GM18909 (cell line): Measurements from ENCODE around the gene RNF148.

Experiments used
- ATAC-seq: cut with Tn5 transposase; IDR thresholded peaks from one replicate; pipeline ENCODE4 v1.9.1; 2021; ENCODE audit warnings: mild to moderate bottlenecking; ENCODE audit not compliant: unreplicated experiment, poor library complexity

Gene RNF148, protein sequence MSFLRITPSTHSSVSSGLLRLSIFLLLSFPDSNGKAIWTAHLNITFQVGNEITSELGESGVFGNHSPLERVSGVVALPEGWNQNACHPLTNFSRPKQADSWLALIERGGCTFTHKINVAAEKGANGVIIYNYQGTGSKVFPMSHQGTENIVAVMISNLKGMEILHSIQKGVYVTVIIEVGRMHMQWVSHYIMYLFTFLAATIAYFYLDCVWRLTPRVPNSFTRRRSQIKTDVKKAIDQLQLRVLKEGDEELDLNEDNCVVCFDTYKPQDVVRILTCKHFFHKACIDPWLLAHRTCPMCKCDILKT

DNA sequence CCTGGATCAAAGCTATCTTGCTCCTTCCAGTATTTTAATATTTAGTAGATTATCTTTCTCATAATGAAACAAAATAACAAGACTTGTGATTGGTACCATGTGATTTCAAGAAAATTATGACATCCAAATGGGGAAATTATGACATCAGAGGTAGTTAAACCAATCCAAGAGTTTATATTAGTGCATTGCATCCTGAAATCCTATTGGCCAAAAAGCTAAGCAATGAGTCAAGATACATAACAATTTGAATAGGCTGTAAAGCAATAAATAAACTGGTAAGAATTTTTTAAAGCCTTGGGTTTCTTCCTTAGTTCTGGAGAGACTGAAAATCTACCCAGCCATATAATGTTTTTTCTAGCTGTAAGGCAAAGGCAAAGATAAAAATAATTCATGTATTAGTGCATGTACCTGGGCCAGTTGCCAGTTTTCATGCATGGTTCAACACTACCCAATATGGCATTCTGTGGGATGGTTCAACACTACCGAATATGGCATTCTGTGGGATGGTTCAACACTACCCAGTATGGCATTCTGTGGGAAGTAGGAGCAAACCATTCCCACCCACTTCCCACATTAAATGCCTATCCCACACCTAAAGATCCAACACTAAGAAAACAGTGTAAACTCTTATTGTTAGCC is at the start of gene RNF148:
Gene RNF148 (minus strand): TSS at position 51 of the 639 bp plus-strand sequence. CDS start 172 bp downstream, outside the sequence.
- ATAC-seq = no peak

DNA sequence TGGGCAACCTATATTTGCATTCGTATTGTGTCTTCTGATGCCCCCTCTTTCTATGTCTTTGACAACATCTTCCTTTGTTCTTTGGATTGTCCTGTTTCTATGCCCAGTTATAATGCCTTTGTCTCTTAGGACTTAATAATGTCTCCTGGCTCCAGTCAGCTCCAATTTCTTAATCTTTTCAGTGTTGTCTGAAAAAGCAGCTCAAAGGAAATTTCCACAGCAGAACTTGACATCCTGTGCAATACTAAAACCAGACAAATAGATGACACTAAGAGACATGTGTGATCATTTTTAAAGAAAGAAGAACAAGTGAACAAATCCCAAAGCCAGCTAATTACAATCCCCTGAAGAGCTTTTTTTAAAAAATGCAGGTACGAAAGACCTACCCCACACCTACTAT is 47.7 kb upstream of the RNF148 start:
- no peak for ATAC-seq

DNA sequence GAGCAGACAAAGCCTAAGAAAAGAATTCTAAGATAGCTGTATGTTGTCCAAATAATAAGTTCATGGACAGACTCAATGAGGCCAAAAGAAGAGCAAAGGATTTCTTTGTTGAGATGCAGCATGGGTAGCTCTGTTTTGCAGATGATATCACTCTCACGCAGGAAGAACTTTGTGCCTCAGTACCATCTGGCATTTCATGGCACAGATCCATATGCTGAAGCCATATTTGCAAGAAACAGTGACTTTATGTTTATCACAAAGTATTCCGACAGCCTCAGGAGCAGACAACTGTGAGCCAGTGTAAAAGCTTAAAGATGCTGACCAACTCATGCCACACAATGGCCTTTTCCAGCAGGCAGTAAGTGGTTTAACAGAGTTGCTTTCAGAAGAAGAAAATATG is 45.5 kb upstream of the RNF148 start:
- ATAC-seq = no peak

DNA sequence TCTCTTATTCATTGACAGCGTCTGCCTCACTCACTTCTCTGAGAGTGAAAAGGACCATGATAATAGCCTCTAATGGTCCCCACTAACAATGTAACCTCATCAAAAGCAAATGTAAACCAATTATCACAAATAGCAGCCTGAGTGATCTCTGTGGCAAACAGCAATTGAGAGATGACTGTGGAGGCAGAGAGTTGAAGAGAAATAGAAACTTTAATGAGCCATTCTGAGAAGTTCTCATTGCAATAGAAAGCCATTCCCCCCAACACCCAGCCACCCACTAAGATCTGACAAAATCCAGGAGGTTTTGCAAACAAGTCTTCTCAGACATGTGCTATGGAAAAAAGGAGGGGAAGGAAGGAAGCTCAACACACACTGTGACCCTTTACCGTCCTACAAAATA is 44.2 kb upstream of the RNF148 start:
- ATAC-seq = no peak

DNA sequence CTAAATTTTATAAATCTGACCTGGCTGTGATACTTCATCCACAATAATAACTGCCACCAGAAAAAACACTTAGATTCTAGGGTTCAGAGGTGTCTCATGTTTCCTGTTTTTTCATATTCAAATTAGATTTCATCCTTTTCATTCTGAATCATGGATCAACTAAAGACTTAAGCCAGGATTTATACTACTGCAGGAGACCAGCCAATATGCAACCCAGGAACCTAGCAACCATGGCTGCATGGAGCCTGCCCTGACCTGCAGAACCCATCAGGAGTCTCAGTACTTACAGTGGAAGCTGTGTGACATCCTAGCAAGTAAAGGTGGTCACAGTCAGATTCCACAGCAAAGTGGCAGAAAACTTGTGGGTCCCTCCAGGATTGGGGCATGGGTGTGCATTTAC is 40.5 kb upstream of the RNF148 start:
- no peak for ATAC-seq

DNA sequence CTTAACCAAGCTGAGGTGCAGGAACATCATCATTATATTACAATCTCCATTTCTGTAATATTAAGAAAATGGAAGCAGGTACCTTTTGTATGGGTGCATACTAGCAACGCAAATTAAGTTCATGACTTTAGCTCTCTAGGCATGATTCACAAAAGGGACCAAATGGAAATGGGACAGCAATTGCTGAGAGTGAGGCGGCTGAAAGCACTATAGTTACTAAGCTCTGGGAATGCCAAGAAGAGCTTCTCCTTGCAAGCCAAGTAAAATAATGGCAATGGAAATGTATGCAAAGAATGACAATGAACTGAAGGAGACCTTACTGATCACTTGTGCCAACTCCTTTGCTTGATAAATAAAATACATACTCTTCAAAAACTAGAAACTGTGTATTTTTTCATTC is 36.2 kb upstream of the RNF148 start:
- no peak for ATAC-seq

DNA sequence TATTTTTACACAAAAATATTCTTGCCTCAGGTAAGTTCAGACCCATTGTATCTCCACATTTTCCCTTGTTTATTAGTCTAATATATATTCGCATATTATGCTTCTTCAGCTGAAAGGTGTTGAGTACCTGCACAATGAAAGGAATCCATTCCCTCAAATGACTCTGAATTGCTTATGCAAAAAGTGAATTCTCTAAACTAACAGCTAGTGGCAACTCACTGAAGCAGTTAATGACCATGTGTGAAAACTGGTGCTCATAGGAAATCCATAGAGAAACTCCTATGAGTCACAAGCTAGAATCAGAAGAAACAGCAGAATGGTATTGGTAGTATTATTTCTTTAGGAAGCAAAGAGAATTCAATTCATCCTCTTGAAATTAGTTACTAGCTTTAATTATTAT is 33.5 kb upstream of the RNF148 start:
- ATAC-seq = no peak

DNA sequence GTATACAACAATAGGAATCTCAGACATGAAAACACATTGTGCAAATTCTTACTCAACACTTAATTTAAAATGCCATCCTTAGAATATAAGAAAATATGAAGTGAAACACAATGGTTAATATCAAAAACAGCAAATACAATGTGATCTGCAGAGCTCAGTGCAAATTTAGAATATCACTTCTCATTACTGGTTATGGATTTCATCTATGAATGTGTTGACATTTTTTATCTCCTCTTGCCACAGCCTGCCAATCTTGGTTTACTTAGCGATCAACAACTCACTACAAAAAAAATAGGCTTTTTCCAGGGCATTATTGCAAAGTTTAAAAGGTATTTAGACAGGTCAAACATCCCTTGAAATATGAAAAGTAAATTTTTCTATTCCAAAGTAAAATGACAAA is 25.0 kb upstream of the RNF148 start:
- no peak for ATAC-seq

DNA sequence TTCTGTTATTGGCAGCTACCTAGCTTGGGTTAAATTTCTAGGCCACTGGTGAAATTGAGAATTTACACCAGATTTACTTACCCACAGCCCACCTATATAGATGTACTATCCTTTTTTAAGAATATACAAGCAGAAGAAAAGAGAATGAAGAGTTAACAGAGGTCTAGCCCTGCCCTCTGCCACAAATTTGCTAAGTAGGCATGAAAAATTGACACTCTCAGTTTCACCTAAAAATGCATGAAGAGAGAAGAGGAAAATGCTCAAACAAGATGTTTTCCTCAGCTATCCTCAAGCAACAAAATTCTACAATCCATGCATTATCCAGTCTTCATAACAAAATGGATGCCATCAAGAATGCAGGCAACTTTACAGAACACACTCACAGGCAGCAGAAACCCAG is 24.6 kb upstream of the RNF148 start:
- no peak for ATAC-seq

DNA sequence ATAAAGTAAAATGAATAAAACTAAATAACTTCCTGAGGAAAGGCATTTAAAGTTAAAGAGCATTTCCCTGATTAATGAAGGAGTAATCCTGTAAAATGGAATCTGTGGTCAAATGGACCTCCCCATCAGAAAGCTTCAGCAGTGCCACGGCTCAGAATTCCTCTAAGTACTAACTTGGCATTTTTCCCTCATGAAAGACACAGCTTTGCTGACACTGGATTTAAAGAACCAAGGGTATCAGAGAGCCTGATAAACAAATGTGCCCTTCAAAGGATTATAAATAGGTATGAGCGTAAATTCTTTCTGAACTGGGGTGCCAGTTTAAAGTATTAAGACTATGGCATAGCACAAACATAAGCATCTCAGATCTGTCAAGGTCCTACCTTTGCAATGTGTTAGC is 24.2 kb upstream of the RNF148 start:
- ATAC-seq = no peak

DNA sequence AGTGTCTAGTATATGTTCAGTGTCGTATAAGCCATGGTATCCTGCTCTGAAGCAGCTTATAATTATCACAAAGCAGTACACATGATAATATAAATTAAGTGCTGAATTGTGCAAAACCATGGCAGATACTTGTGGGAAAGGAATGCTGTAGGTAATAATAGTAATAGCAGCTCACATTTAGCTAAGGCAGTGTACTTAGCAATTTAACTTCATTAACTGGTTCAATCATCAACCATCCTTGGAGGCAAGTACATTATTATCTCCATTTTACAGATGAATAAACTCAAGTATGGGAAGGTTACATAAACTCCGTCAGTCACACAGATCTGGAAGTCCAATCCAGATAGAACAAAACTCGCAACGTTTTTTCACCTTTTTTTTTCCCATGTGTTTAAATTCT is 21.6 kb upstream of the RNF148 start:
- no peak for ATAC-seq

DNA sequence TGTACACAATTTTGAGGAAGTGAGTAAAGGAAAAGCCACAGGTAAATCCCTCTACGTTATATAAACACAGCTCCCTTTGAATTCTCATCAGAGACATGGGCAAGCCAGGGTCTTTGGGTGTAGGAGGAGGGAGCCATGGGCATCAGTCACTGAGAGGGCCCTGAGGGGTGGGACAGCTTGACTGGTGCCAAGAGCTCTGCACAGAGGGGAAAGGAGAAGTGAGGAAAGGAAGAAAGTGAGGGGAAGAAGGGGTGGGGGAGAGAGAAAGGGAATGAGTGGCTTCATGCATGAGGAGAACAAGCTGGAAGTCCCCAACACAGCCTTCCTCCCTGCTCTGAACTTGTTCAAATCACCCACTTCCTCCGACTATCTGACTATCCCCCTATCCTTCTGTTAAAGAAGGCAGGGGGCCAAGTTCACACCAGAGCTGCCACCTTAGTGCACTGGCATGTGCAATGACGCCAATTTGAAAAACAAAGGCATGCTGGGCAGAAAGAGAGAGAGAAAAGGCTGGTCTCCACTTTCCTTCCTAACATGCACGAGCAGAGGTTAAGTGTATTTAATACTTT is 16.4 kb upstream of the RNF148 start:
- no peak for ATAC-seq

DNA sequence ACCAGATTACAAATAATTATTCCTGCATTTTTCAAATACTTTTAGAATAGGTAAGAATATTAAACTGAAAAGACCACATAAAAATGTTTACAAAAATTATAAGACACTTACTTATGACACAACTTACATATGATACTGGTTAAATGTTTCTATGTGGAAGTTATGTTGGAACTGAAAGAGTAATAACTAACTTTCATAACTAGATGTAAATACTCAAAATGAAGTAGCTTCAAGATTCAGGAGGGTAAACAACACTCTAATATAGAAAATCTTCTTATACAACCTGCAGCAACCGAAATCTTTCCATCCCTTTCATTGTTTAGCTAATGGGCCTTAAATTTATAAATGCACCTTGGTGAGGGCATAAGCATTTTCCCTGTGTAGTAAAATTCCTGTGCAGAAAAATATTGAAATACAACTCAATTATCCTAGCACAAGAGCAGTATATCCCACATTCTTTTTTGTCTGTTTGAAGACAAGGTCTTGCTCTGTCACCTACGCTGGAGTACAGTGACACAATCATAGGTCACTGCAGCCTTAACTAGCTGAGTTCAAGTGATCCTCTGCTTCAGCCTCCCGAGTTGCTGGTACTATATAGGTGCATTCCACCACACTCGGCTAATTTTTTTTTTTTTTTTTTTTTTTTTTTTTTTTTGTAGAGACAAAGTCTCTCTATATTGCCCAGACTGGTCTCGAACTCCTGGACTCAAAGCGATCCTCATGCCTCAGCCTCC is 14.8 kb upstream of the RNF148 start:
- ATAC-seq = no peak

DNA sequence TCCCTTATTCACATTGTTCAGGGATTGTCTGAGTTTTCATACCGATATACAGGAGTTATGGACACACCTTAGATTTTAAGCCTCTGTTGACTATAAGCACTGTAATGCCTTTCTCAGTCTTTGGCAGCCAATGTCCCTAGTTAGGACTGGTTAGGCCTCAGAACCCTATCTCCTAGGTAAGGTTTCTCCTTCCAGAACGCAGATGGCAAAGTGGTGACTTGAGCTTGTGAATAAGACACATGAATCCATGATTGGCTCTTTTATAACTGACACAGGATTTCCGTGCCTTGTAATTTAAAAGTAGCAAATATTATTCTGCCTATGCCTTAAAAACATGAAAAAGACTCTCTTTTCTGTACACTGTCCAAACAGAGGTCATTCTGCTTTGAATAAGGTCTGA is 12.5 kb upstream of the RNF148 start:
- no peak for ATAC-seq

DNA sequence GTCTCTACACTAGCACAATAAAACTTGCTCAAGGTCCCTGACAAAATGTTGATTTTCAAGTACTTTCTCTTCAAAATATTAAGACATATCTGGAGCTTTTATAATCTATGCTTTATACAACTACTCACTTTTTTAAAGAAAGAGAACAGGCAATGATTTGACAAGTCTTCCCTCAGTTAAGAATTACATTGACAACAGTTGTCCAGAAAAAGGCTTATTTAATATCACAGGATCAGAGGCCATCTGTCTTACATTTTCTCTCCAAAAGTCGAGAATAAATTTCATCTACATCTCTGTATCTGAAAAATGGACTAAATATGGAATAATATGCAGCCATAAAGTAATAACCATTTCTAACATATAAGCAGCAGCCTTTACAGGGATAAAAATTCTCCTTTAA is 8.2 kb upstream of the RNF148 start:
- ATAC-seq = no peak

DNA sequence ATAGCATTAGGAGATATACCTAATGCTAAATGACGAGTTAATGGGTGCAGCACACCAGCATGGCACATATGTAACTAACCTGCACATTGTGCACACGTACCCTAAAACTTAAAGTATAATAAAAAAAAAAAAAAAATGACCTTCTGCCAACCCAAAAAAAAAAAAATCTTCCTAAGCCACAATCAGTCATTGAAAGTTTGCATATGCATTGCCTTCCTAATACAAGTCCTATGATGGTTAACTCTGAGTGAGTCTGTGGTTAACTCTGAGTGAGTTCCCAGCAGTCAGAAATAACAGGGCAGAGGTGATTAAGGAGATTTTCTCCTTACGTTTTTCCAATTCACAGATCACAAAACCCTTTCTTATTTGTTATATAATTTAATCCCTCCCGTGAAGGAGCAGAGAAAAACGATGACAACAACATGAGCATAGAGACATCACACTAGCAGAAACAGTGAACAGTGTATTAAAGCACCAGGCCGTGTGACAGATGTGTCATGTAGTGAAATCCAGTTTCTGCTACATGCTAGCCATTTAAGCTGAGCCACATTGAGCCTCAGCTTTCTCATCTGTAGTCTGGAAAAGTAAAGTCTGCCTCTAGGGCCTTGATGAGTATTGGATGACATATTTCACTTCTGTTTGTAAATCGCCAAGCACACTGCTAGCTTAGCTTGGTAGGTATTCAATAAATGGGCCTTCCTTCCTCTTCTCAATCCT is 7.4 kb upstream of the RNF148 start:
- ATAC-seq = no peak

DNA sequence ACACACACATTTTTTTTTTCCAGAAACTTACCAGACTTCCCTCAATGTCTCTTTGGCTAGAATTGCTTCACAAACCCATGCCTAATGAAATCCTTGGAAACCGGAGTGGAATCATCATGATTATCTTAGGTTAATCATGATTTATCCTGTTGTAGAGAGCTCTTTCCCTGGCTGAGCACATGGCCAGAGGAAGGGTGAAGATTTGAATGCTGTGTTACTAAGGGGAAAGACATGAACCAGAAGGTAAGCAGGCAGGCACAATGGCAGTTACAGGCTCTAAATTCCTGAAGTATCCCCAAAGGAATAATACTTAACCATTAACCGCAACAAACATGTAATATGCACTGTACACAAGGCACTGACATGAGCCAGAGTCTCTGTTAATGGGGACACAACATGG is 4.1 kb upstream of the RNF148 start:
- ATAC-seq = no peak

DNA sequence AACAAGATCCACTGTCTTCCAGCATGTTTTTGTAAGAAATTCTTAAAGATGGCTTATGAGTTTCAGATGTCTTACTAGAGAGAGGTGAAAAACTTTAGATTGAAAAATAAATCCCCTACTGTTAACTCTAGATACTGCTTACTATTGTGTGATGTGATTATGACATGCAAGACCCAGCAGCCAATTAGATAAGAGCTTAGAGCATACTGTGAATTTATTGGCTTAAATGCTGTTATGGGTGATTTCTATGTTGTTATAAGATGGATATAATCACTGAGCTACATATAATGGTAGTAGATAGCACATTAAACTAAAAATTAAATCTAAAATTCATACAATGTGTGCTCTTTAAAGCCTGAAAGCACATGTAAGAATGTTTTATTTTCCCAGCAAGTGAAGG is 3.7 kb downstream of the RNF148 start, which contains the start of gene RNF133:
Gene RNF133 (minus strand): TSS at position 101 of the 400 bp plus-strand sequence. CDS start 199 bp downstream, outside the sequence.
- ATAC-seq = no peak

DNA sequence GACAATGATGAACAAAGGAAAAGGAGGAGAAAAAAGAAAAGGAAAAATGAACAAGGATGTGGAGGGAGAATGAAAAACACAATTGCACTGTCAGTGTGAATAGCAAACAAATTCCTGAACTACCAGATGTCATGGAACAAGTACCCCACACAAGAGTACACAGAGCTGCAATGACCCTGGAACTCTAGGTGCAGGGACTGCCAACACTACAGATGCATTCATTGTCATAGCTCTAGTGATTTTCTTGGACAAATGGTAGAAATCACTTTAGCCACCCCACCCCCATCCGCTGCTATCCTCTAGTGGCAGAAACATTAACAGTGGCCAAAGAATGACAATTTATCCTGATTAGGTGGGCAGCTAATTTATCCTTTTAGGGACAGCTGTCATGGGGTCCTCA is 6.9 kb downstream of the RNF148 start:
- no peak for ATAC-seq

DNA sequence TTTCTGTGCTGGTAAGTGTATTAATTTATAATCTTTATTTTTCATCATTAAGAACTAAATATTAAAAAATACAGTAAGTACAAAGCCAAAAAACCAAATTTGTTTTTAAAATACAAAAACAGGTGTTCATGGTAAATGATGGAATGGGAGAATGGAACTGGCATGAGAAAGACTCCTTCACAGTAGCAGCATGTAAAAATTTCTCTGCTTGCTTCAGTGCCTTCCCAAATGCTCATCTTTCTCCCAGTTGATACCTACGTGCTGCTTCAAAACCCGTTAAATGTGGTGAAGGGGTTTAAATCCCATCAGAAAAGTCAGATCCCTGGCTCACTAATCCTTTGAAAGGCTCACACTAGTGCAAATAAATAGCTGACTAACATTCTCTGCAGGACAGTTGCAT is 8.0 kb downstream of the RNF148 start:
- no peak for ATAC-seq
